ENCODE results near the gene SV2C. TPM values are rescaled to one million over a fixed set of nuclear protein-coding genes. Genes with fewer than 3 reads are reported as not detected.
"Not testable (repeated sequence)": the region's sequence is repeated elsewhere in the genome, so short reads cannot be mapped to it uniquely, and the experiment has no call there.

SV2C gene
- total RNA-seq, 2 experiments from 2014 or later, result not detected

DNA sequence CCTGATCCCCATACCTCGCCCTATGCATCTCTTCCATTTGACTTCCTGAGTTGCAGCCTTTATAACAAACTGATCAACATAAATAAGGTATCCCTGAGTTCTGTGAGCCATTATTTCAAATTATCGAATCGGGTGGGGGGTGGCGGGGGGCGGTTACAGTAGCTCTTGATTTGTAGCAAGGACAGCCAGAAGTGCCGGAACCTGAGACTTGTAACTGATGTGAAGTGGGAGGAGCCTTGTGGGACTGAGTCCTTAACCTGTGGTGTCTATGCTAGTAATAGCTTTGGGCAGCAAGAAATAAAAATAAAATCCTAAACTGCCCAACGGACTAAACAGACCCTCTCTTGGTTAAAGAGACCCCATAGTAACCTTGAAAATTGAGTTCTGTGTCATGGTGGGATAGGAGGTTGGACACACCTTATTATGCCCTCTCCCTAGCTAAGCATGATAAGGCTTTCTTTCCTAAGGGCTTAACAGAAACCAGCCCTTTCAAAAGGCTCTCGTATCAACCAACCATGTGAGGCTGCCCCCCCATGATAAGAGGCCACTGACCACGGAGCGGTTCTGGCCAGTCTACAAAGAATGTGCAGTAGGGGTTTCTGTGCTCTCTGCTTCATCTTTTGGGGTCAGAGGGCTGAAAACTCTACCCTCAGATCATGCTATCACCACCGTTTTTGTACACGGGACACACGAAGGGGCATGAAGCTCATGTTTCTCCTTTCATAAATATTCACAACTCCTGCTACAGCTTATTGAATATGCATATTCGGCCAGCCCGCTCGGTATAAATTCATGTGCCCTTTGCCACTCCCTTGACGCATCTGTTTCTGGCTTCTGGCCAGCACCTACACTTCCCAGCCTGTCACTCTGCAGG lies 280.4 kb downstream of the SV2C start:
- no peaks in the 10 kb centered on the region for H3K9me3 Mint-ChIP-seq
- peaks cover 12% of the 10 kb centered on the region for H3K4me1 Mint-ChIP-seq
- H3K27me3 Mint-ChIP-seq, result no peaks in the 10 kb centered on the region
- H3K27ac Mint-ChIP-seq, result no peak overlapping the region
- no peaks in the 10 kb centered on the region for H3K36me3 Mint-ChIP-seq
- DNase-seq, result no peak
- H3K4me3 Mint-ChIP-seq, result no peak overlapping the region

DNA sequence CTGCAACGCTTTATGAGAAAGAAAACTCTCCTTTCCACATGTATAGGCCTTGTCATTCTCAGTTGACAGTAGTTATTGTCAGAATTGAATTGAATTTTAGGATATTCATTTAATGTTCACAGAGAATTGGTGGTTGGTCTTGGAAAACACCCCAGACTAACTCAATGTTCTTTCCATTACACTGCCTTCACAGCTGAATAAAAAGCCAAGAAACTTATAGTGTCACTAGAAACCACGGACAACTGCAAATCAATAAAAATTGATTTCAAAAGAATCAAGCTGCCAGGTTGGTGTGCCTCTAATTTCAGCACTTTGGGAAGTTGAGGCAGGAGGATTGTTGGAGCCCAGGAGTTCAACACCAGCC lies 281.0 kb downstream of the SV2C start:
- H3K9me3 Mint-ChIP-seq, result no peaks in the 10 kb centered on the region
- no peaks in the 10 kb centered on the region for H3K36me3 Mint-ChIP-seq
- H3K27ac Mint-ChIP-seq, result no peak overlapping the region
- no peaks in the 10 kb centered on the region for H3K27me3 Mint-ChIP-seq
- DNase-seq, result no peak
- no peak overlapping the region for H3K4me3 Mint-ChIP-seq
- H3K4me1 Mint-ChIP-seq, result peaks cover 15% of the 10 kb centered on the region

- Mint-ChIP-seq H3K36me3 (no peaks in the 10 kb centered on the region), H3K4me1 (peaks cover 15% of the 10 kb centered on the region), H3K9me3 (no peaks in the 10 kb centered on the region), H3K4me3 (no peak overlapping the region), H3K27ac (no peak overlapping the region), H3K27me3 (no peaks in the 10 kb centered on the region)
- DNase-seq, result no peak
Observed at GRCh38 chr5:76365561-76365960, 282.4 kb downstream of the SV2C start.

GRCh38 chr5:76366596-76366995 lies 283.4 kb downstream of the SV2C start:
- Mint-ChIP-seq H3K9me3 (no peaks in the 10 kb centered on the region), H3K27me3 (no peaks in the 10 kb centered on the region), H3K4me1 (peaks cover 15% of the 10 kb centered on the region), H3K27ac (no peak overlapping the region), H3K4me3 (no peak overlapping the region), H3K36me3 (no peaks in the 10 kb centered on the region)
- no peak for DNase-seq

DNA sequence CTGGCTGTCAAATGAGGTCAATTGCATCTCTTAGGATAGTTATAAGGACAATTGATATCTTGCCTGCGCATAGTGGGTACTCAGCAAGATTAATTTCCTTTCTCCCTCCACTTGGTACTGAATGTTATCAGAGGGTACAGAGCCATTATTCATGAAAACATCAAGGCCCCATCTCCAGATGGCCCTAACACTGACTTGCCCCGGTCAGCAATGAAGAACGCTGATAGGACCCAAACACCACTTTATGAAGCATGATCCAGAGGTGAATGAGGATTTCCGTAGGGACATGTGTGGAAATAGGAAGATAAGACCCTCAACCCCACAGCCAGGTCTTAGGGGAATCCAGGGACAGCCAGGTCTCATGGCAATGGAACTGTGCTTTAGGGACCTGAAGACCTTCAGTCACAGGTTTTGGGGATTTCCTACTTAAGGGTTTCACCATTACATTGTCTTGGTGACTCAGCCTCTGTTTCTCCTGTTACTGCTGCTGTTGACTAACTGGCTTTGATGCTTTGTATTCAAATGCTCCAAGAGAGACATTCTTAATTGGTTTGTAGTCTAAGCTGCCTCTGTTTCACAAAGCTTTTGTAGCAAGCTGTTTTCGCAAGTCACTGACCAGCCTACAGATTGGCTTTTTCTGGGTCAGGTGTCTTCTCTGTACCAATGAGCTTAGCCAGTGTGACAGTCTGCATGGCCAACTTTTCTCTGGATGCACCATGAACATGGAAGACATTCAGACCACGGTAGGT lies 284.6 kb downstream of the SV2C start:
- H3K27me3 Mint-ChIP-seq, result no peaks in the 10 kb centered on the region
- no peaks in the 10 kb centered on the region for H3K9me3 Mint-ChIP-seq
- H3K4me1 Mint-ChIP-seq, result peaks cover 15% of the 10 kb centered on the region
- DNase-seq, result peak; percentile 14
- peak overlapping the region; percentile 64 for H3K27ac Mint-ChIP-seq
- no peak overlapping the region for H3K4me3 Mint-ChIP-seq
- no peaks in the 10 kb centered on the region for H3K36me3 Mint-ChIP-seq

GRCh38 chr5:76368941-76369340 lies 285.8 kb downstream of the SV2C start:
- H3K27me3 Mint-ChIP-seq, result no peaks in the 10 kb centered on the region
- H3K27ac Mint-ChIP-seq, result no peak overlapping the region
- DNase-seq, result no peak
- H3K4me3 Mint-ChIP-seq, result no peak overlapping the region
- H3K9me3 Mint-ChIP-seq, result no peaks in the 10 kb centered on the region
- no peaks in the 10 kb centered on the region for H3K36me3 Mint-ChIP-seq
- H3K4me1 Mint-ChIP-seq, result peaks cover 15% of the 10 kb centered on the region

GRCh38 chr5:76369668-76370067 lies 286.5 kb downstream of the SV2C start:
- not testable (repeated sequence) for H3K9me3 Mint-ChIP-seq, H3K27me3 Mint-ChIP-seq, H3K27ac Mint-ChIP-seq, H3K4me3 Mint-ChIP-seq, H3K36me3 Mint-ChIP-seq
- H3K4me1 Mint-ChIP-seq, result peaks cover 11% of the 10 kb centered on the region
- peak; percentile 14 for DNase-seq

DNA sequence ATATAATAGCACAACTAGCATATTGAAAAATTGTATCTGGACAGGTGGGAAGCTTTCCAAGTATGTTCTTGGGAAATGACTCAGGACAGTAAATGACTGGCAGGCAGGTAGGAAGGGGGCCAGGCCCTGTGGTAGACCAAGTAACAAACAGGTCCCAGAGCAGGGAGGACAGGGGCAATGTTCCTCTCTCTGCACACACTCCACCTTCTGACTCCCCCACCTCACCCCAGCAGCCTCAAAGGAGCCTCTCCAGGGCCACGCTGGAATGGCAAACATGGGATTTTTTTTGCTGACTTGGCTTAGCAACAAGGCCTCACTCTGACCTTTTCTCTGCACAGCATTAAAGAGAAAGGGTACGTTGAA lies 288.8 kb downstream of the SV2C start:
- H3K27me3 Mint-ChIP-seq, result no peaks in the 10 kb centered on the region
- H3K4me1 Mint-ChIP-seq, result peaks cover 13% of the 10 kb centered on the region
- no peak overlapping the region for H3K4me3 Mint-ChIP-seq
- H3K9me3 Mint-ChIP-seq, result no peaks in the 10 kb centered on the region
- DNase-seq, result no peak
- H3K36me3 Mint-ChIP-seq, result no peaks in the 10 kb centered on the region
- H3K27ac Mint-ChIP-seq, result no peak overlapping the region

- DNase-seq, result no peak
- Mint-ChIP-seq H3K9me3 (no peaks in the 10 kb centered on the region), H3K36me3 (no peaks in the 10 kb centered on the region), H3K4me3 (no peak overlapping the region), H3K4me1 (peaks cover 13% of the 10 kb centered on the region), H3K27me3 (no peaks in the 10 kb centered on the region), H3K27ac (no peak overlapping the region)
Observed at GRCh38 chr5:76372323-76373054, 289.3 kb downstream of the SV2C start.

GRCh38 chr5:76376148-76376865 lies 293.1 kb downstream of the SV2C start:
- no peak overlapping the region for H3K27ac Mint-ChIP-seq
- DNase-seq, result no peak
- no peak overlapping the region for H3K4me3 Mint-ChIP-seq
- no peaks in the 10 kb centered on the region for H3K9me3 Mint-ChIP-seq
- H3K27me3 Mint-ChIP-seq, result no peaks in the 10 kb centered on the region
- no peaks in the 10 kb centered on the region for H3K36me3 Mint-ChIP-seq
- peaks cover 10% of the 10 kb centered on the region for H3K4me1 Mint-ChIP-seq

DNA sequence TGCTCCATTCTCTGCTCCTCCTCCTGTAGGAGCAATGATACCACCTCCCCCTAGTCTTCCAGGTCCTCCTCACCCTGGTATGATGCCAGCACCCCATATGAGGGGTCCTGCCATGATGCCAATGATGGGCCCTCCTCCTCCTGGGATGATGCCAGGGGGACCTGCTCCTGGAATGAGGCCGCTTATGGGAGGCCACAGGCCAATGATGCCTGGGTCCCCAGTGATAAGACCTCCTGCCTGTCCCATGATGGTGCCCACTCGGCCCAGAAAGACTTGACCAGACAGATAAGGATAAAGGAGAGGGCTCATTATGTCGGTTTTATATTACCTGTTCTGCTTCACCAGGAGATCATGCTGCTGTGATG lies 293.7 kb downstream of the SV2C start:
- no peak overlapping the region for H3K27ac Mint-ChIP-seq
- H3K9me3 Mint-ChIP-seq, result no peaks in the 10 kb centered on the region
- no peak overlapping the region for H3K4me3 Mint-ChIP-seq
- peaks cover 10% of the 10 kb centered on the region for H3K4me1 Mint-ChIP-seq
- no peak for DNase-seq
- H3K27me3 Mint-ChIP-seq, result no peaks in the 10 kb centered on the region
- H3K36me3 Mint-ChIP-seq, result no peaks in the 10 kb centered on the region

DNA sequence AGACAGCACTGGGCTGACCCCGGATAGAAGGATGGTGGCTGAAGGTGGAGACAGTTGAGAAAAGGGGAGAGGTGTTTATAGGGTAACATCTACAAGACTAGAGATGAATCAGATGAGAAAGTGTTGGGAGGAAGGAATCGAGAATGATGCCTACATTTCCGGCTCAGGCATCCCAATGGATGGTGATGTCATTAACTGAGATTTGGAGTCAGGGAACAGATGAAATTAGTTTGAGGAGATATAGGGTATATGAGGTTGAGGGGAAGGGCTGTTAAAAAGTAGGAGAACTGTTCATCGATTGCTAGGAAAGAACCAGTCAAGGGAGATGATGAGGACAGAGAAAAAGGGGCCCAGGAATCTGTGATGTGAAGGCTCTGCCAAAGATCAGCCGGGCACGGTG lies 295.2 kb downstream of the SV2C start:
- Mint-ChIP-seq H3K27me3 (no peaks in the 10 kb centered on the region), H3K27ac (no peak overlapping the region), H3K4me1 (peaks cover 10% of the 10 kb centered on the region), H3K4me3 (no peak overlapping the region), H3K36me3 (no peaks in the 10 kb centered on the region), H3K9me3 (no peaks in the 10 kb centered on the region)
- no peak for DNase-seq

DNA sequence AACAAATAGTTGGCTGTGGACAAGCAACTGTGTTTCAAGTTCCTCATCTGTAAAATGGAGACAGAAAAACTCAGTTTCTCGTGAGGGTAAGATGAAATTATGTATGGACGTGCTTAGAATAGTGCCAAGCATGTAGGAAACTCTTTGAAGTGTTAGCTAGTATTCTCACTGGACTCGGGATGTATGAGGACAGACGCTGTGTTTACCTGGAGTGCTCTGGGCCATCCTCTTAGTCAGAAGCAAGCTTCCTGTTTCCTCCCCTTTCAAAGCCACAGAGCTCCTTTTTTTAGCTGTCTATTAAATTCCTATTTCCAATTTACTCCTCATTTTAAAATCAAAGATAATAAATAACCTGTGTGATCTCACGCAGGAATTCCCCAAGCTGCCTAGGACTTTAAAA lies 296.1 kb downstream of the SV2C start:
- Mint-ChIP-seq H3K9me3 (no peaks in the 10 kb centered on the region), H3K4me3 (no peak overlapping the region), H3K27ac (no peak overlapping the region), H3K27me3 (no peaks in the 10 kb centered on the region), H3K36me3 (no peaks in the 10 kb centered on the region), H3K4me1 (peaks cover 13% of the 10 kb centered on the region)
- DNase-seq, result no peak

- DNase-seq, result no peak
- Mint-ChIP-seq H3K27me3 (no peaks in the 10 kb centered on the region), H3K4me1 (peaks cover 15% of the 10 kb centered on the region), H3K27ac (no peak overlapping the region), H3K9me3 (no peaks in the 10 kb centered on the region), H3K4me3 (no peak overlapping the region), H3K36me3 (no peaks in the 10 kb centered on the region)
Observed at GRCh38 chr5:76379855-76380254, 296.7 kb downstream of the SV2C start.

Measured in activated naive CD8-positive, alpha-beta T cell treated with anti-CD3 and anti-CD28 coated beads for 36 hours (primary cell).